HUDEP-2 (cell line): Measurements from ENCODE around the gene SACS.
"Not testable (repeated sequence)": the region's sequence is repeated elsewhere in the genome, so short reads cannot be mapped to it uniquely, and the experiment has no call there.

Source experiments
- DNase-seq, 76 experiments: peaks; one replicate each; lab custom pipeline; 2025; ENCODE audit not compliant: unreplicated experiment in 76 of 76; lab: John Stamatoyannopoulos, UW

Gene SACS

DNA sequence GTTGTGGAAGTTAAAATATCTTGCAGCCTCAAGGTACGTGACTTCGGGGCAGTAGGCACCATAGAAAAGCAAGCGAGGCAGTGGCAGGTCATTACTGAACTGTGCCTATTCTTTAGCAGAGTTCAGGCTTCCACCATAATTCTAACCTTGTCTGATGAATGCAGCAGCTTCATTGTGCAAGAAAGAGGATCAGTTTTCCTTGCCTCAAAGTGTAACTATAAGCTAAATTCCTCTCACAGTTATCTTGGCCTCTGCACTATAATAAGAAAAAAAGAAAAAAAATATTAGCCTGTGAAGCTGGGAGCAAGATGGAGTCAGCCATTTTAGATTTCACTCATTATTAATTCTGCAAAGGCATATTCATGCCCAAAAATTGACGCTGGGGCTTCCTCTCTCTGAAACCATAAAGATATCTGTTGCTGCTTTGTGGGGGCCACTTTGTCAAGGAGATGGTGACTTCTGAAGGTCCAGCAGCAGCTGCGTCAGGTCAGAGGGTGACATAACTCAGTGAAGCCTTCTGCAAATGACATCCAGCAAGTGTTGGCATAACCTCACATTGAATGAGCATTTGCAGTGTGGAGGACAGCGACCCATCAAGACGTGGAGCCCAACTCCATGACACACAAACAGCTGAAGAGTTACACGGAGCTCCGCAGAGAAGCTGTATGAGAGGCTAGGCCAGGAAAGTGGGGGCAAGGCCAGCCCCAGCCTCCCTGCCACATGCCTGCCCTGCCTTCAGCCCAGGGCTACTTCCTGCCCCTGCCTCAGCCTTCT is 23.1 kb upstream of the SACS start:
- DNase-seq: no peak

DNA sequence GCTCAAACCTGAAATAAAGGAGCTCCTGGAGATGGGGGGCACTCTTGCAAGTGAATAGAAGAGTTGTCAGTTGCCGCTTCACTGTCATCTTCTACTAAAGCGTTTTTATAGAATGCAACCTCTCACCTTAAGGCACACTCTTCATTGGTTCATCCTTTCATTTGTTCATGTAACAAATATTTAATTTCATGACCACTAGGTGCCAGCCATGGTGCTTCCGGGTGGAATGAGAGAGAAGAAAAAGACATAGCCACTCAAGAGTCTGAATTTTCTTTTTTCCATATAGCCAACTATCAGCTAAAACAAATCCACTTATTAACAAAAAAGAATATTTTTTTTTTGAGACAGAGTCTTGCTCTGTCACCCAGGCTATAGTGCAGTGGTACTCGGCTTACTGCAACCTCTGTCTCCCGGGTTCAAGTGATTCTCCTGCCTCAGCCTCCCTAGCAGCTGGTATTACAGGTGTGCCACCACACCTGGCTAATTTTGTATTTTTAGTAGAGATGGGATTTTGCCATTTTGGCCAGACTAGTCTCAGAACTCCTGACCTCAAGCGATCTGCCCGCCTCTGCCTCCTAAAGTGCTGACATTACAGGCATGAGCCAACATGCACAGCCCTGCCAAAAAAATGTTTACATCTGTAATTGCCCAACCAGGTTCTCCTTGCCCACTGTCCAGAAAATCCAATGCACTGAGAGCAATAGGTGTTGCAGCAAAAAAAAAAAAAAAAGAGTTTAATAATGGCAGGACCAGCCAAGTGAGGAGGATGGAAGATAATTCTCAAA is 22.1 kb upstream of the SACS start:
- no peak for DNase-seq

DNA sequence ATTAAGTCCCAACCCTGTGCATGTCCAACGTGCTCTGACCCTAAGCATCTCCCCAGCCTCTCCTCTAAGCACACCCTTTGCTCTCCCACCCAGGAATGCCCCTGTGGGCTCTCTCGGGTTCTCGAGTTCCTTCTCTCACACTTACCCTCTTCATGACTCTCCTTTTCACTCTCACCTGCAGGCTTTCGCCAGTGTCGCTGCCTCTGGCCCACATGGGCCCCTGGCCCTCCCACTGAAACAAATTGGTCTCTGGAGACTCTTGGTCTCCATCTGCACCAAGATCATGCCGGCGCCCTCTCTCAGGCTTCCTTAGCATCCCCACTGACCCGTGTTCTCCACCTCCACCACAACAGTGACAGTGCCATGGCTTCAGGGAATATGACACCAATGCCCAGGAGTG is 19.6 kb upstream of the SACS start:
- DNase-seq: no peak

GRCh38 chr13:23450340-23451046 is 17.0 kb upstream of the SACS start:
- peak in 3 of 76 experiments; percentile 4 to 10 (median 6) for DNase-seq

DNA sequence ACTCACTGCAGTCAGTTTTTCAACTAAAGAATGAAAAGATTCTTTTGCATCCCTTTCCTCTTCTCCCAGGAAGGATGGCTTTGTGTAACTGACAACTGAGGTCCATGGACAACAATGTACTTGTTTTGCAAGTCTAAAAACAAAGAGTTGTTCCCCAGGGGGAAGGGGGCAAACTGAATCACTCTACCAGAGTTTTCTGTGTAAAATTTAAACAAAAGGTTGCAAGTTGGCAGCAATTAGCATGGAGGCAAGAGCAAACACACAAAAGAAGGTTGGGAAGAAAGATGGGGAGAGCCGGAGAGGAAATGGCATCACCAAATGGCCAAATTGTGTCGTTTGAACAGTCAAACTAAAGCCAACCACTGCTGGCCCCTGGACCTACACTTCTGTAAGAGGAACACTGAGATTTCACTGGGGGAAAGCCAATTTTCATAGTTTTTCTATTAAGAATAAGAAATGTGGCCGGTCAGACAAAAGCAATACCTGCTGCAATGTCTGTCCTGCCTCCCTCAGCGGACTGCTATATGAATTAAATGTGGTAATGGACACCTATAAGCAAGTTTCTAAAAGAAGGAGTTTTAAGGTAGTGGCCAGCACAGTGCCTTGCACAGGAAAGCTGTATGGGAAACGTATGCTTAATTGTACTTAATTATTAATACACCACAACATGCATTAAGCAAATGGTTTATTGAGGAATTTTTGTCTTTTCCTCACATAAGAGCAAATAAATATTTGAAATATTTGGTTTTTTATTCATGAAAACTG is 16.1 kb upstream of the SACS start:
- DNase-seq: no peak

- DNase-seq: no peak
Observed at GRCh38 chr13:23447927-23448326, 14.4 kb upstream of the SACS start.

- DNase-seq: no peak
Observed at GRCh38 chr13:23445794-23446193, 12.3 kb upstream of the SACS start.

DNA sequence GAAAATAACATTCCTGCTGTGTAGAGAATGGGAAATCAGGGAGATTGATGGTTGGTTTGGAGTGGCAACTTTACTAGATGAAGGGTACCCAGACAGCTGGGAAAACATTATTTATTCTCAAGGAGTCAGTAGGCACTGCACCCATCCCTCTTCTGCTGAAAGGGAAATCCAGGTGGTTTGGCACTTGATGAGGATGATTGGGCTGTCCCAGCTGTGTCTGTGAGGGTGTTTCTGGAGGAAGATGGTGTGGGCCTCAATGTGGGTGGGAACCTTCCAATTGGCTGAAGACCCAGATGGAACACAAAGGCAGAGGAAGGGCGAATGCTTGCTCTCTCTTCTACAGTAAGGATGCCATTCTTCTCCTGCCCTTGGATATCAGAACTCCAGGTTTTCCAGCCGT is 10.4 kb upstream of the SACS start:
- DNase-seq: no peak

DNA sequence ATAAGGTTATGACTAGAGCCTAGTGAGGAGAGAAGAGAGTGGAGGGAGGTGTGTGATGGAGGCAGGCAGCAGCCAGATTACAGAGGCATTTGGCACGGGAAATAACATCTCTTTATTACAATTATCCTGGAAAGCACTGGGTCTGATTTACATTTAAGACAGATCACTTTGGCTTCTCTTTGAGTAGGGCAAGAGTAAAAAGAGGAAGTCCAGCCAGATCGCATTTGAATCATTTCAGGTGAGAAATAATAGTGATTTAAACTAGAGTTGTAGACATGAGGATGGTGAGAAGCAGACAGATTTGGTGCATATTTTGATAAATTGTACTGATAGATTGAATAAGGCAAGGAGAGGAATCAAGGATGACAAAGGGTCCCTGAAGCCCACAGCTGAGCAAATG is 9.6 kb upstream of the SACS start:
- no peak for DNase-seq

DNA sequence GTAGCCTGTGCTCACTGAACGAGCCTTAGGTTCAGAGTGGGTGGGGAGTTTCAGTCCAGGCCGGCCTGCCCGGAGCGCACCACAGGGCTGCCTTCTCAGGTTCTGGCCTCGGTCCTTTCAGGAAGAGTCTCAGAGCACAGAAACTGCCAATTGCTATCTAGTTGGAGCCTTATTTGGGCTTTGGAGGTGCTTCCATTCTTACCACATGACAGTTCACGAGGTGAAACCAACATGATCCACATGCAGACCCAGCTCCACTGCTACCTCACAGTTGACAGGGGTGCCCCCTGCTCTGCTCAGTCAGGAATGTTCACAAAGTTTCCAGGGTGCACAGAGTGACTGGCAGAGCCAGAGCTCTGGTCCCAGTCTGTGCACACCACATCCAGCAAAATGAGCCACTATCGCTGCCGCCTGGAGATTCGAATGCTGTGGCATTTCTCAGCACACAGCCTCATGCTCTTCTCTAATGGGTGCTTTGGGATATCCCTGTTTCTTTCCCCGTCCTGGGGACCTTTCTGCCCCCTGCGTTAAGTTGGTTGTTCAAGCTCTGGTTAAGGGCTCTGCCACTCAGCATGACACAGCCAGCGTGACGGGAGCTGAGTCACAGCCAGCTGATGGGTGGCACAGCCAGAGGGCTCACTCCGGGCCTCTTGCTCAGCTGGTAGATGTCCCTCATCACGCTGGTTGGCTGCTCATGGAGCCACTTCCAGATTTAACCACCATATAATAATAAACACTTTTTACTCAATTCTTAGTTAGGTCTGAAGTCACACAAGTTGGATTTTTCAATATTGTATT is 7.5 kb upstream of the SACS start:
- DNase-seq: peak in 1 of 76 experiments; percentile 2

DNA sequence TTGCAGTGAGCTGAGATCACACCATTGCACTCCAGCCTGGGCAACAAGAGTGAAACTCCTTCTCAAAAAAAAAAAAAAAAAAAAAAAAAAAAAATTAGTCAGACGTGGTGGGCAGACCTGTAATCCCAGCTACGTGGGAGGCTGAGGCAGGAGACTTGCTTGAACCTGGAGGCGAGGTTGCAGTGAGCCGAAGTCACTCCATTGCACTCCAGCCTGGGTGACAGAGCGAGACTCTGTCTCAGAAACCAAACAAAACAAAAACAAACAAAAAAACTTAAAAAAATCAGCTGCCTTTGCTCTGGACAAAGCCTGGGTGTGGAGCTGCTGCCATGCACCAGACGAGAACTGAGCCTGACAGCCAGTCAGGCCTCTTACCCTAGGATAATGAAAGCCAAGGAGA is 6.8 kb upstream of the SACS start:
- not testable (repeated sequence) for DNase-seq

DNA sequence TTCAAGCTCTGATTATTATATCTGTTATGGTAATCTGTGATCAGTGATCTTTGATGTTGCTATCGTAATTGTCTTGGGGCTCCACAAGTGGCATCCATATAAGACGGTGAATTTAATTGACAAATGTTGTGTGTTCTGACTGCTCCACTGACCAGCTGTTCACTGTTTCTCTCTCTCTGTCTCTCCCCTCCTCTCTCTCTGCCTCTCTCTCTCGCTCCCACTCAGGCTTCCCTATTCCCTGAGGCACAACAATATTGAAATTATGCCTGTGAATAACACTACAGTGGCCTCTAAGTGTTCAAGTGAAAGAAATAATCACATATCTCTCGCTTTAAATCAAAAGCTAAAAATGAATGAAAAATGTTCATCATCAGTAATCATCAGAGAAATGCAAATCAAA is 4.4 kb upstream of the SACS start:
- DNase-seq: no peak

DNA sequence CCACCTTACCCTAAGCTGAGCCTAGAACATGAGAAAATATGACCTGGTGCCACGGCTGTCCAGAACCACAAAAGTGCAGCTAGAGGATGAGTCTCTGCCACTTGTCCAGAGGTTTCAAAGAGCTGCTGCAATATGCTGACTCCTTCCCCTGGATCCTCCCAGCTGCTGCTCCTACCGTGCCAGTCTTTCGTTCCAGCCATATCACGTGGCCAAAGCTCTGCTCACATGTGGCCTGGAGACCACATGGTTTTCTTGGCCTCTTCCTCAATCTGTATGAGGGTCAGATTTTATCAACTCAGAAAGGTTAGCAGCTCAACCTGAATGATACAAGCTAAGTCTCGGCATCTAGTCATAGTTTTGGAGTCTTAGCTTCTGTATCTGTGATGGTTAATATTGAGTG is 3.2 kb upstream of the SACS start:
- no peak for DNase-seq

DNA sequence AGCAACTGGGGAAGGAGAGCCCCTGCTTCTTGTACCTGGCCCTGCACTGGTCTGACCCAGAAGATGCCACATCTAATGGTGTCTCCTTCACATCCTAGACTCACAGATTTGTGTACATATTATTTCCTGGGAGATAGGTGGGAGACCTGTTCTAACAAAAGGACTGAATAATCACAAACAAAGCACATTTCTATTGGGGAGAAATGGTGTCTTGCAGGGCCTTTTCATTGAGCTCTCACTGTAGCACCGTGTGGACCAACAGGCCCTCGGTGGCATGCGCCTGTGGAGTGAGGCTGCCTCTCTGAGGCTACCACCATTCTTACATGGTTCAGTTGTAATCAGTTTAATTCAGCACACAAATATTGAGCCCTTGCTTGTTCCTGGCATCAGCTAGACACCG is 989 bp upstream of the SACS start:
- DNase-seq: no peak

GRCh38 chr13:23432626-23433025 is 876 bp downstream of the SACS start:
- DNase-seq: no peak

DNA sequence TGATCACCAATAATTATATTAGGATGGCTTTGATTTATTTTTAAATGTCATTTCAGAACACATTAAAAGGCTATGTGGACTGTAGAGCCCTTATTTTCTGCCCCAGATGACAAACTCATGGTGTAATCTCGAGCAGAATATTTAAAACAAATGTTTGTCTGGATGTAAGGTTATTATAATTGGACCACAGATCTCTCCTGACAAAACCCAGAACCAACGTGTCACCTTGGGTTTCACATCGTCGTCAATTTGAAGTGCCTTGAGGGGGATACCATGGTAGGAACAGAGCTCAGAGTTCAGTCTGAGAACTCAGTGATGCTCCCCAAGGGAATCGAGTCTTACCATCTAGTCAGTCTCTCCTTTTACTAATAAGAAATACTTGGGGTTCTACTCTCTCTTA is 2.8 kb downstream of the SACS start:
- DNase-seq: no peak

- DNase-seq: no peak
Observed at GRCh38 chr13:23427881-23428528, 5.5 kb downstream of the SACS start.

- DNase-seq: no peak
Observed at GRCh38 chr13:23427342-23427843, 6.1 kb downstream of the SACS start.

DNA sequence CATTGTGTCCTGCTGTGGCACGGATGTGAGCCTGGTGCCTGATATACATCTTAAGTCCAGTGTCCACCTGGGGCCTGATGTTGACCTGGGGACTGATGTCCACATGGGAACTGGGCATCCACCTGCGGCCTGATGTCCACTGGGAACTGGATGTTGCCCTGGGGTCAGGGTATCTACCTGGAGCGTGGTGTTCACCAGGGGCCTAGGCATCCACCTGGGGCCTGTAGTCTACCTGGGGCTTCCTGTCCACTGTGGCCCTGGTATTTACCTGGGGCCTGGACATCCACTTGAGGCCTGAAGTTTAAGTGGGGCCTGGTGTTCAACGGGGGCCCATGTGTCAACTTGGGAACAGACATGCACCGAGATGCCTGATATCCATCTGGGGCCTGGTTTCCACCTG is 11.9 kb downstream of the SACS start:
- DNase-seq: no peak
